ENCODE results near the gene KIFBP.

KIFBP gene

DNA sequence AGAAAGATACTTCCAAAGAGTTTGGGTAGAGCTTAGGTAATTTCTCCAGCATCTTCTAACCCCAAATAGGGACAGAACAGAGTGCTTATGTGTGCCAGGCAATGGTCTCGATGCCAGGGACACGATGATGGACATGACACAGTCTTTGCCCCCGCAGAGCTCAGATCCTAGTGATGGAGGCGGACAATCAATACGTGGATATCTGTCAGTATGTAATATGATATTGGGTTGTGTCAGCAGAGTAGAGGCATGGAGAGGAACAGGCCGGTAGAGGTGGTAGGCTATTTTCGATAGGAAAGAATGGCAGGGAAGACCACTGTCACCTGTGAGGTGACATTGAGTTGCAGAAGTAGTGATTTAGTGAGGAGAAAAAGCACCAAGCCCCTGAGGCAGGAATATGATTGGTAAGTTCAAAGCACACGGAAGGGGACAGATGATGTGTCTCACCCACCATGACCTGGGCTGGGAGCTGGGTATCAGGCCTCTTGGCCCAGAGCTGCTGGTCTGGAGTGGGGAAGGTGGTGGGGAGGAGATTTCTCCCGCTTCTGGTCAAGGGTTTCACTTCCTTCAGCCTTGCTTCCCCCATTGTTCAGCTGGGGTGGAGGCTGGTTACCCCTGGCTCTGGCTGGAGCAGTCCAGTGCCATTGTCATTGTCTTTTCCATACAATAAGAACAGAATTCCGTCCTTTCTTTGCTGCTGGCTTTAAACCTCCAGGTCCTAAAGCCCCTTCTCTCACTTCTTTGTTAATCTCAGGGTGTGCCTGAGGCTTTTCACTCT is 63.3 kb downstream of the KIFBP start:
- no peak for DNase-seq

GRCh38 chr10:69052736-69053135 is 64.1 kb downstream of the KIFBP start:
- no peak for DNase-seq

GRCh38 chr10:69055241-69055640 is 66.6 kb downstream of the KIFBP start:
- no peak for DNase-seq

- DNase-seq, result no peak
Measured at GRCh38 chr10:69056129-69056528, 67.5 kb downstream of the KIFBP start.

GRCh38 chr10:69056536-69057260 is 68.1 kb downstream of the KIFBP start:
- DNase-seq, result no peak

DNA sequence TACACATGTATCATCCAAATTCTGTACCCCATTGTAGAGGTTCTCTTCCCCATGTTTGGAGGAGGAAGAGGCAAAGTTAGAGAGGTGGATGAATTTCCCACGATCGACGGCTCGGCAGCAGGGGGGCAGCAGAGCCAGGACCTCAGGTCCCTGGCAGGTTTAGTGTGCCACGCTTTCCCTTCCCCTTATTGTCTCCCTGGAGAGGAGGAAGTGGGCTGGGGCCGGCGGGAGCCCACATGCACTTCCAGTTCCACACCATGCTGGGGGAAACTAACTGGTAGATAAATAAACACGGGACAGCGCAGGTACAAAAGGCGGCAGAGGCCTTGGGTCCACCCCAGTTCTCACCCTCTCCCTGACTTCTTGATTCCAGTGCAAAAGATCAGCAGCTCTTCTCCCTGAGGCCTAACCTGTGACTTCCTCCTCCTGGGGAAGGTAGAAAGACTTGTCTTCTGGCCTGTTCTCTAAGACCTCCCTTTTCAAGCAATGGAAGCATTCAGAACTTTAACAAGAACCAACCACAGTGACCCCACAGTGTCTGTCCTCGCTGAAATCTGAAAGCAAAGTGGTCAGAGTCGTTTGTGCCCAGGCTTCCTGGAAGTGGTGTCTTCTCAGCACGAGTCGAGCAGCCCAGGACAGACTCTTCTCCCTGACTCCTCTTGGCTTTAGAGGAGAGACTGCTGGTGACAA is 68.8 kb downstream of the KIFBP start:
- DNase-seq, result no peak

DNA sequence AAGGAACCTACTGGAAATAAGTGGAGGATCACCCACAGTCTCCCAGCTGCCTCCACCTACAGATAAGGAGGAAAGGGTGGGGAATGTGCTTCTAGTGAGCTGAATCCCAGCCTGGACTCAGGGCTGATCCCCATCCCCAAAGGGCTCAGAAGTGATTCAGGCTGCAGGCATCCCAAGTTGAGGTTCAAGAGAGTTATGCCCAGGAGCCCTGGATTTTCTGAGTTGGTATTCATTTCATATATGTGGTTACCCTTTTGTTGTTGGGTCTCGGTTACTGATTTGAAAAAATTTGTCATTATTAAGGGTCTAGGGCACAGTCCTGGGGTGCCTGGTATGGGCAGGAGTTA is 69.3 kb downstream of the KIFBP start:
- DNase-seq, result peak; percentile 94

DNA sequence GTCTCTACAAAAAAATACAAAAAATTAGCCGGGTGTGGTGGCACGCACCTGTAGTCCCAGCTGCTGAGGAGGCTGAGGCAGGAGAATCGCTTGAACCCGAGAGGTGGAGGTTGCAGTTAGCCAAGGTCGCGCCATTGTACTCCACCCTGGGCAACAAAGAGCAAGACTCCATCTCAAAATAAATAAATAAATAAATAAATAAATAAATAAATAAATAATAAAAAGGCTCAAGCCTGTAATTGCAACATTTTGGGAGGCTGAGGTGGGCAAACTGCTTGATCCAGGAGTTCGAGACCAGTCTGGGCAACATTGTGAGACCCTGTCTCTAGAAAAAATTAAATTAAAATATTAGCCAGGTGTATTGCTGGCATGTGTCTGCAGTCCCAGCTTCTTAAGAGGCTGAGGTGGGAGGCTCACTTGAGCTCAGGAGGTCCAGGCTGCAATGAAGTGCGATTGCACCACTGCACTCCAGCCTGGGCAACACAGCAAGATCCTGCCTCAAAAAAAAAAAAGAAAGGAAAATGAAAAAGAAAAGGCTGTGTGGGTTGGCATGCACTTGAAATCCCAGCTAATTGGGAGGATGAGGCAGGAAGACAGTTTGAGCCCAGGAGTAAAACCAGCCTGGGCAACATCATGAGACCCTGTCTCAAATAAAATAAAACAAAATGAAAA is 71.7 kb downstream of the KIFBP start:
- DNase-seq, result no peak

DNA sequence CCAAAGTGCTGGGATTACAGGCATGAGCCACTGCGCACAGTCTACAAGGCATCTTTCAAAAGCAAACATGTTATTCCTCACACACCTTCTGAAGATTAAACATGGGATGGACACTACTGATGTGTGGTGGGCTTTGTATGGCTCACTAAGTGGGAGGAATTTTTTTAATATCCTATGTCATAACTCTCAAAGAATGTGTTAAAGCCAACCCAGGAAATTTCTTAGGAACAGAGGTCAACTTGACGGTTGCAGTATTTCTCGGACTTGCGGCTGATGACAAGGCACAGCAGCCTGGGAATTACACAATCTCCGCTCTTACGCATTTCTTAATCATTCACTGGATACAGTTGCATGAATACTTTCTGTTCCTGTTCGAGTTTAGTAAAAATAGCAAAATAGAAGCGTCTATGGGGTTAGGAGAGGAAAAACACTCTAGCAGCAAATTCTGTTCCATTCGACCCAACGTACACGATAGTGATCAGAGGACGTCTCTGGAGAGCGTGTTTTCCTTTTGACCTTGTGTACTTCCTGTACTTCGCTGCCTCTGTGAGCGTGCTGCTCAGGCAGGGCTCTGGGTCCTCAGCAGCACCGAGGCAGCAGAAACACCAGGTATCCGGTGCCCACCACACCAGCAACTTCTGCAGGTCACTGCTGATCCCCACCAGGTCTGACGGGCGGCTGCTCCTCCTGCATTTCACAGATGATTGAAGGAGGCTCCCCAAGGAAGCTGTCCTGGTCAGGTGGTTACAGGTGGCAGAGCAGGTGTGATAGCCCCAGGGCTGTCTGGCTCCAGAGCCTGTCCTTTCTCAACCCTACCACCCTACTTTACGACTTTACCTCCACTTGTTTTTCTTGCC is 72.9 kb downstream of the KIFBP start:
- peak; percentile 97 for DNase-seq

GRCh38 chr10:69062901-69063300 is 74.3 kb downstream of the KIFBP start:
- no peak for DNase-seq

DNA sequence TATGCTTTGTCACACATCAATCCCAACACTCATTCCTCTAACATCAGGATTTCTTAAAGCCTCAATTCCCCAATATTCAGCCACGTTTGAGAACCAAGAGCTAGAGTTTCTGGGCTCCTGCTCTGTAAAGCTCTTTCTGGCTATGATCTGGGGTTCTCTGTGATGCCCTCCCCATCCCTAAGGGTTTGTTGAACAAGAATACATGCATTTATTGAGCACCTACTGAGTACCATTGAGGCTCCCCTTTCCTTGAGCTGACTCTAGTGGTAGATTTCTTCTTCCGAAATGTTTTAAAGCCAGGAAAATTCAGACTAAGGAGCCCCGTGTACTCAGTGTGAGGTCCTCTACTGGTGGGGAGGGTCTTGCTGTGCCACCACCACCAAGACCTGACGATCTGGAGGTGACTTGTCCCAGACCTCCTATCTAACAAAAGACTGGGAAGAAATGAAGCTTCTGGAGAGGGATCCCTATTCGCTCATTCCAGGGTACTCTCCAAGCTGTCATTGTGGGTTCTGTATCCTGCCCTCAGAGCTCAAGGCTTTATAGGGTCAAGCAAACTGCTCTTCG is 76.2 kb downstream of the KIFBP start:
- DNase-seq, result no peak

GRCh38 chr10:69065406-69066361 is 77.1 kb downstream of the KIFBP start:
- DNase-seq, result peak; percentile 13
